ENCODE results near the gene RAB33A.

The RAB33A gene

DNA sequence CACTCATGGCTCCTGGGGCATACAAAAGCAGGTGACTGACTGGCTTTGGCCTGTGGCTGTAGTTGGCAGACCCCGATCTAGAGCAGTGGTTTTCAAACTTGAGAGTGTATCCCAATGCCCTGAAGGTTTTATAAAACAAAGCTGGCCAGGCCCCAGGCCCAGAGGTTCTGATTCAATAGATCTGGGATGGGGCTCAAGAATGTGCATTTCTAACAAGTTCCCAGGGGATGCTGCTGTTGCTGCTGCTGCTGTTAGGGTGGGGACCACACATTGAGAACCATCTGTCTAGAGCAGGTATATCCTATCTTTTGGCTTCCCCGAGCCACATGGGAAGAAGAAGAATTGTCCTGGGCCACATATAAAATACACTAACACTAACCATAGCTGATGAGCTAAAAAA, 13.5 kb upstream of the RAB33A start:
- H3K4me3 ChIP-seq (replicated peaks; ENCODE audit: insufficient read depth, low read length) = no peak overlapping the region
- H3K27ac ChIP-seq (replicated peaks) = no peak overlapping the region
- H3K27me3 ChIP-seq (ENCODE audit: insufficient read depth, poor library complexity, severe bottlenecking) = no peaks in the 10 kb centered on the region
- no peak for TF ChIP-seq SPI1 (IDR thresholded peaks at IDR 0.05; ENCODE audit: borderline replicate concordance, low read depth)
- no peak for TF ChIP-seq POLR2AphosphoS5 (IDR thresholded peaks at IDR 0.05; ENCODE audit: low read depth)
- TF ChIP-seq GABPA (IDR thresholded peaks at IDR 0.05; ENCODE audit: low read depth) = no peak
- TF ChIP-seq, protein P1, sequence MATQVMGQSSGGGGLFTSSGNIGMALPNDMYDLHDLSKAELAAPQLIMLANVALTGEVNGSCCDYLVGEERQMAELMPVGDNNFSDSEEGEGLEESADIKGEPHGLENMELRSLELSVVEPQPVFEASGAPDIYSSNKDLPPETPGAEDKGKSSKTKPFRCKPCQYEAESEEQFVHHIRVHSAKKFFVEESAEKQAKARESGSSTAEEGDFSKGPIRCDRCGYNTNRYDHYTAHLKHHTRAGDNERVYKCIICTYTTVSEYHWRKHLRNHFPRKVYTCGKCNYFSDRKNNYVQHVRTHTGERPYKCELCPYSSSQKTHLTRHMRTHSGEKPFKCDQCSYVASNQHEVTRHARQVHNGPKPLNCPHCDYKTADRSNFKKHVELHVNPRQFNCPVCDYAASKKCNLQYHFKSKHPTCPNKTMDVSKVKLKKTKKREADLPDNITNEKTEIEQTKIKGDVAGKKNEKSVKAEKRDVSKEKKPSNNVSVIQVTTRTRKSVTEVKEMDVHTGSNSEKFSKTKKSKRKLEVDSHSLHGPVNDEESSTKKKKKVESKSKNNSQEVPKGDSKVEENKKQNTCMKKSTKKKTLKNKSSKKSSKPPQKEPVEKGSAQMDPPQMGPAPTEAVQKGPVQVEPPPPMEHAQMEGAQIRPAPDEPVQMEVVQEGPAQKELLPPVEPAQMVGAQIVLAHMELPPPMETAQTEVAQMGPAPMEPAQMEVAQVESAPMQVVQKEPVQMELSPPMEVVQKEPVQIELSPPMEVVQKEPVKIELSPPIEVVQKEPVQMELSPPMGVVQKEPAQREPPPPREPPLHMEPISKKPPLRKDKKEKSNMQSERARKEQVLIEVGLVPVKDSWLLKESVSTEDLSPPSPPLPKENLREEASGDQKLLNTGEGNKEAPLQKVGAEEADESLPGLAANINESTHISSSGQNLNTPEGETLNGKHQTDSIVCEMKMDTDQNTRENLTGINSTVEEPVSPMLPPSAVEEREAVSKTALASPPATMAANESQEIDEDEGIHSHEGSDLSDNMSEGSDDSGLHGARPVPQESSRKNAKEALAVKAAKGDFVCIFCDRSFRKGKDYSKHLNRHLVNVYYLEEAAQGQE (IDR thresholded peaks at IDR 0.05; ENCODE audit: insufficient replicate concordance, low read depth) = no peak
- TF ChIP-seq, protein P2, sequence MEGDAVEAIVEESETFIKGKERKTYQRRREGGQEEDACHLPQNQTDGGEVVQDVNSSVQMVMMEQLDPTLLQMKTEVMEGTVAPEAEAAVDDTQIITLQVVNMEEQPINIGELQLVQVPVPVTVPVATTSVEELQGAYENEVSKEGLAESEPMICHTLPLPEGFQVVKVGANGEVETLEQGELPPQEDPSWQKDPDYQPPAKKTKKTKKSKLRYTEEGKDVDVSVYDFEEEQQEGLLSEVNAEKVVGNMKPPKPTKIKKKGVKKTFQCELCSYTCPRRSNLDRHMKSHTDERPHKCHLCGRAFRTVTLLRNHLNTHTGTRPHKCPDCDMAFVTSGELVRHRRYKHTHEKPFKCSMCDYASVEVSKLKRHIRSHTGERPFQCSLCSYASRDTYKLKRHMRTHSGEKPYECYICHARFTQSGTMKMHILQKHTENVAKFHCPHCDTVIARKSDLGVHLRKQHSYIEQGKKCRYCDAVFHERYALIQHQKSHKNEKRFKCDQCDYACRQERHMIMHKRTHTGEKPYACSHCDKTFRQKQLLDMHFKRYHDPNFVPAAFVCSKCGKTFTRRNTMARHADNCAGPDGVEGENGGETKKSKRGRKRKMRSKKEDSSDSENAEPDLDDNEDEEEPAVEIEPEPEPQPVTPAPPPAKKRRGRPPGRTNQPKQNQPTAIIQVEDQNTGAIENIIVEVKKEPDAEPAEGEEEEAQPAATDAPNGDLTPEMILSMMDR (IDR thresholded peaks at IDR 0.05; ENCODE audit: insufficient read depth, low read length) = no peak
- no peak for DNase-seq (ENCODE audit: low read depth in 1 of 2, low spot score in 1 of 2)

DNA sequence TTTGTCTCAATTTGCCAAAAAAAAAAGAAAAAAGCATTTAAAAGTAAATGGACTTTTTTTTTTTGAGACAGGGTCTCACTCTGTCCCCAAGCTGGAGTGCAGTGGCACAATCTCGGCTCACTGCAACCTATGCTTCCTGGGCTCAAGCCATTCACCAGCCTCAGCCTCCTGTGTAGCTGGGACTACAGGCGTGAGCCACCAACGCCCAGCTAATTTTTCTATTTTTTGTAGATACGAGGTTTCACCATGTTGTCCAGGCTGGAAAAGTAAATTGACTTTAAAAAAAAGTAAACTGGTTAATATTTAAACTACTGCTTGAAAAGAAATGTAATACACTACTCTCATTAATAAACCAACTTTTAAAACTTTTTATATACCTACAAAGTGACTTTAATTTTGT, 12.0 kb upstream of the RAB33A start:
- TF ChIP-seq, protein P2 (IDR thresholded peaks at IDR 0.05; ENCODE audit: insufficient read depth, low read length) = no peak
- no peak for TF ChIP-seq POLR2AphosphoS5 (IDR thresholded peaks at IDR 0.05; ENCODE audit: low read depth)
- TF ChIP-seq SPI1 (IDR thresholded peaks at IDR 0.05; ENCODE audit: borderline replicate concordance, low read depth) = no peak
- TF ChIP-seq, protein P1 (IDR thresholded peaks at IDR 0.05; ENCODE audit: insufficient replicate concordance, low read depth) = no peak
- TF ChIP-seq GABPA (IDR thresholded peaks at IDR 0.05; ENCODE audit: low read depth) = no peak
- DNase-seq (ENCODE audit: low read depth in 1 of 2, low spot score in 1 of 2) = no peak
- Histone ChIP-seq H3K4me3 (replicated peaks; ENCODE audit: insufficient read depth, low read length) (no peak overlapping the region), H3K27me3 (ENCODE audit: insufficient read depth, poor library complexity, severe bottlenecking) (no peaks in the 10 kb centered on the region), H3K27ac (replicated peaks) (no peak overlapping the region)

DNA sequence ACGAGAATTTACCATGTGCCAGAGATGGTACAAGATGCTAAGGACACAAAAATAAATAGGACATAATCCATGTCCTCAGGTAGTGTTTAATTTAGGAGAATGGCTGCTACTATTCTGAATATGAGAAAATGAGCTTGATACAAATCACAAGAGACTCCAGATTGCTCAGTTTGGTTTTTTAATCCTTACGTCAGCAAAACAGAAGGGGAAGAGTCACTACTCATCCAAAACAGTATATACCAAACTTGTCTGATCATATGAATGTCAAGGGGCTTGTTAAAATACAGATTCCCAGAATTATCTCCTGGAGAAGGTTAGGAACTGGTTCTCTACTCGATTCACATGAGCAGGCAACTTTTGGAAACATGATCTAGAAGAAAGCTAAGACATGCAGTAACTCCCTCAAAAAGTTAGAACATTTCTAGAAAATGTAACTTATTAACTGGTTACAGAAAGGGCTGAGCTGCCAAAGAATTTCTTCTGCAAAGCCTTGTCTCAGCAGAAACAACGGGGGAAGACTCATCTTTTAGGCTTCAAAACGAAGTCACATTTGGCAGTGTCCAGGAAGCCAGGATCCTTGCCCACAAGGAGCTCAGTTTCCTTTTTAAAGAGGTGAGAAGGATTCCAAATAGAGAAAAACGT, 9.5 kb upstream of the RAB33A start:
- TF ChIP-seq POLR2AphosphoS5 (IDR thresholded peaks at IDR 0.05; ENCODE audit: low read depth) (no peak), SPI1 (IDR thresholded peaks at IDR 0.05; ENCODE audit: borderline replicate concordance, low read depth) (no peak), GABPA (IDR thresholded peaks at IDR 0.05; ENCODE audit: low read depth) (no peak)
- TF ChIP-seq, protein P2 (IDR thresholded peaks at IDR 0.05; ENCODE audit: insufficient read depth, low read length) = no peak
- TF ChIP-seq, protein P1 (IDR thresholded peaks at IDR 0.05; ENCODE audit: insufficient replicate concordance, low read depth) = no peak
- Histone ChIP-seq H3K27ac (replicated peaks) (no peak overlapping the region), H3K27me3 (ENCODE audit: insufficient read depth, poor library complexity, severe bottlenecking) (no peaks in the 10 kb centered on the region), H3K4me3 (replicated peaks; ENCODE audit: insufficient read depth, low read length) (no peak overlapping the region)
- DNase-seq (ENCODE audit: low read depth in 1 of 2, low spot score in 1 of 2) = no peak

All from HL-60 (cell line).